ENCODE data around the gene ACBD5.
"Not testable (repeated sequence)": the region's sequence is repeated elsewhere in the genome, so short reads cannot be mapped to it uniquely, and the experiment has no call there.

ACBD5 gene

DNA sequence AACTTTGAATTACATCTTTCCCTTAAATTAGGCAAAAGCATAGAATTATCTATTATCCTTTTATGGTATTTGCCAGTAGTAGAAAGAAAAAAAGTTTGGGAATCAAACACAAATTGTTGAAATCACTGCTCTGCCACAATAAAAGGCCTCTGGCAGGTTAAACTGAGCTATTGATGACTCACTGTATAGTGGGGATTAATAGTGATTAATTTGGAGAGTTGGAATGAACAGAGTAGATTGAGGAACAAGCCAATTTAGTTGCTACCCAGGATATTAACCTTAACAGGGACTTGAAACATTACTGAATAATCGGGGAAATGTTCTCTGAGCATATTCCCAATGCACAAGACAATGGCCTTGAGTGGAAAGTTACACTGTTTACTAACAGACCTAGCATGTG, 52.3 kb downstream of the ACBD5 start:
- DNase-seq (ENCODE audit: low read depth) = no peak
- TF ChIP-seq, protein P1, sequence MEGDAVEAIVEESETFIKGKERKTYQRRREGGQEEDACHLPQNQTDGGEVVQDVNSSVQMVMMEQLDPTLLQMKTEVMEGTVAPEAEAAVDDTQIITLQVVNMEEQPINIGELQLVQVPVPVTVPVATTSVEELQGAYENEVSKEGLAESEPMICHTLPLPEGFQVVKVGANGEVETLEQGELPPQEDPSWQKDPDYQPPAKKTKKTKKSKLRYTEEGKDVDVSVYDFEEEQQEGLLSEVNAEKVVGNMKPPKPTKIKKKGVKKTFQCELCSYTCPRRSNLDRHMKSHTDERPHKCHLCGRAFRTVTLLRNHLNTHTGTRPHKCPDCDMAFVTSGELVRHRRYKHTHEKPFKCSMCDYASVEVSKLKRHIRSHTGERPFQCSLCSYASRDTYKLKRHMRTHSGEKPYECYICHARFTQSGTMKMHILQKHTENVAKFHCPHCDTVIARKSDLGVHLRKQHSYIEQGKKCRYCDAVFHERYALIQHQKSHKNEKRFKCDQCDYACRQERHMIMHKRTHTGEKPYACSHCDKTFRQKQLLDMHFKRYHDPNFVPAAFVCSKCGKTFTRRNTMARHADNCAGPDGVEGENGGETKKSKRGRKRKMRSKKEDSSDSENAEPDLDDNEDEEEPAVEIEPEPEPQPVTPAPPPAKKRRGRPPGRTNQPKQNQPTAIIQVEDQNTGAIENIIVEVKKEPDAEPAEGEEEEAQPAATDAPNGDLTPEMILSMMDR (IDR thresholded peaks at IDR 0.05; ENCODE audit: low read length, missing control alignments) = no peak
- H3K4me3 ChIP-seq (replicated peaks; ENCODE audit: low read depth, low read length) = no peak overlapping the region

DNA sequence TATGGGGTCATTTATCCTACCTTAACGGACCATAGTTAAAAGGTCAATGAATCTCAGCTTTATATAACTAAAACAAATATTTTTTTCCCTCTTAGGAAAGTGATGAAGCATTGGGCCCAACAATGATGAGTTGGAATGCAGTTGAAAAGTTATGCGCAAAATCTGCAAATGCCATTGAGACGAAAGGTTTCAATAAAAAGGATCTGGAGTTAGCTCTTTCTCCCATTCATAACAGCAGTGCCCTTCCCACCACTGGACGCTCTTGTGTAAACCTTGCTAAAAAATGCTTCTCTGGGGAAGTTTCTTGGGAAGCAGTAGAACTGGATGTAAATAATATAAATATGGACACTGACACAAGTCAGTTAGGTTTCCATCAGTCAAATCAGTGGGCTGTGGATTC, 70.7 kb downstream of the ACBD5 start:
- TF ChIP-seq, protein P1 (IDR thresholded peaks at IDR 0.05; ENCODE audit: low read length, missing control alignments) = no peak
- no peak overlapping the region for H3K4me3 ChIP-seq (replicated peaks; ENCODE audit: low read depth, low read length)
- no peak for DNase-seq (ENCODE audit: low read depth)

DNA sequence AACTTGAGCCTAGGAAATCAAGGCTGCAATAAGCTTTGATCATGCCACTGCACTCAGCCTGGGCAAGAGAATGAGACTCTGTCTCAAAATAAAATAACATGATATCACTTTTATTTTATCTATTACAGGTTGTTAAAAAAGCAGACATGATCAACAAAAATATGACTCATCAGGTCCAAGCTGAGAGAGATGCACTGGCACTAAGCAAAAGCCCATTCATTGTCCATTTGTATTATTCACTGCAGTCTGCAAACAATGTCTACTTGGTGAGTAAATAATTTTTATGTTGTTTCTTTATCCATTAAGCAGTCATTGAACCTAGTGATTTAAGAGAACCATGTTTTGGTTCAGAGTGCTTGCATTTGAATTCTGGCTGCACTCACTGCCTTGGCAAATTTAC, 82.2 kb downstream of the ACBD5 start:
- TF ChIP-seq, protein P1 (IDR thresholded peaks at IDR 0.05; ENCODE audit: low read length, missing control alignments) = no peak
- no peak overlapping the region for H3K4me3 ChIP-seq (replicated peaks; ENCODE audit: low read depth, low read length)
- no peak for DNase-seq (ENCODE audit: low read depth)

DNA sequence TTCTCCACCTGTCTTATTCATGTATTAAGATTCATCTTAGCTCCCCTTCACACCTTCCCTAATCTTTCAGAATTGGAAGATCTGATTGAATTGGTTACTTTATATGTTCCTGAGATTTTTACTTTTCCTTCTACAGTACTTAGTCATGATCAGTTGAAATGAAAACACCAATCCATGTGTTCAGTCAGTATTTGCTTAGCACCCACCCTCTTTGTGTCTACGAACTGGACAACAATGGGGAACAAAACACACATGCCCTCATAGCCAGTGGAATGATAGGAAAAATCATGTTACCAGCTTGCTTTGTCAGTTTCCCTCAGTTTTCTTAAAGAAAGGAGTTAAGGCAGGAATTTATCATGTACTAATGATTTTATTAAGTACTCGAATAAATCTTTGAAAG, 83.4 kb downstream of the ACBD5 start:
- no peak overlapping the region for H3K4me3 ChIP-seq (replicated peaks; ENCODE audit: low read depth, low read length)
- DNase-seq (ENCODE audit: low read depth) = no peak
- TF ChIP-seq, protein P1 (IDR thresholded peaks at IDR 0.05; ENCODE audit: low read length, missing control alignments) = no peak

DNA sequence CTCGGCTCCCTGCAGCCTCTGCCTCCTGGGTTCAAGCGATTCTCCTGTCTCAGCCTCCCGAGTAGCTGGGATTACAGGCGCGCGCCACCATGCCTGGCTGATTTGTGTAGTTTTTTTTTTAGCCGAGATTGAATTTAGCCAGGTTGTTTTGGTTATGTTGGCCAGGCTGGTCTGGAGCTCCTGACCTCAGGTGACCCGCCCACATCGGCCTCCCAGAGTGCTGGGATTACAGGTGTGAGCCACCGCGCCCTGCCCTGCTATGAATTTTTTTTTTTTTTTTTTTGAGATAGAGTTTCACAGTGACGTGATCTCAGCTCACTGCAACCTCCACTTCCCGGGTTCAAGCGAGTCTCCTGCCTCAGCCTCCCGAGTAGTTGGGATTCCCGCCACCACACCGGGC, 84.0 kb downstream of the ACBD5 start:
- peak overlapping the region; percentile 72 for H3K4me3 ChIP-seq (replicated peaks; ENCODE audit: low read depth, low read length)
- not testable (repeated sequence) for DNase-seq (ENCODE audit: low read depth)

DNA sequence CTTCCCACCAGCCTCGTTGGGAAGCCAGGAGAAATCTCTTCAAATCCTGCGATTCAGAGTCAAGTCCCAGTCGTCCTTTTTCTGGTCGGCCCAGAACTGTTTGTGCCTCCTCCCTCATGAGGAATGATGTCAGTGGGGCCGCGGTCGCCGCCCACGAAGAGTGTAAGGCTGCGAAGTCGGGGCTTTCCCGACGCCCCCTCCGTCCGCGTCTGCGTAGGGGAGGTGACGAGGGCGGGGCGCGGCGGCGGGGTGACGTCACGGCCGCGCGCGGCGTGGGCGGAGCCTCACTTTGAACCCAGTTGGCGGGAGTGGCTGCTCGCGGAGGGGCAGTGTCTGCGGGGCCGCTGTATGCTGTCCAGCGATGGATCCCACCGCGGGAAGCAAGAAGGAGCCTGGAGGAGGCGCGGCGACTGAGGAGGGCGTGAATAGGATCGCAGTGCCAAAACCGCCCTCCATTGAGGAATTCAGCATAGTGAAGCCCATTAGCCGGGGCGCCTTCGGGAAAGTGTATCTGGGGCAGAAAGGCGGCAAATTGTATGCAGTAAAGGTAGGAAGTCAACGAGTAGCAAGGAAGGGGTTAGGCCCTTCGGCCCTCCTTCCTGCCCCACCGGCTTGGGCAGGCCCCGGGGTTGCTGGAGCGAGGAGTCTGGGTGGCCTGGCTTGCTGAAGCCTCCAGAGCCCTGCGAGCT, 85.4 kb downstream of the ACBD5 start, which contains the start of gene MASTL:
Gene MASTL (plus strand): TSS at position 287 of the 689 bp plus-strand sequence. CDS start 75 bp downstream, at position 362.
- peak within 1 kb of the TSS; percentile 72 for H3K4me3 ChIP-seq (replicated peaks; ENCODE audit: low read depth, low read length)
- DNase-seq (ENCODE audit: low read depth) = peak; percentile 96
- TF ChIP-seq, protein P1 (IDR thresholded peaks at IDR 0.05; ENCODE audit: low read length, missing control alignments) = no peak

DNA sequence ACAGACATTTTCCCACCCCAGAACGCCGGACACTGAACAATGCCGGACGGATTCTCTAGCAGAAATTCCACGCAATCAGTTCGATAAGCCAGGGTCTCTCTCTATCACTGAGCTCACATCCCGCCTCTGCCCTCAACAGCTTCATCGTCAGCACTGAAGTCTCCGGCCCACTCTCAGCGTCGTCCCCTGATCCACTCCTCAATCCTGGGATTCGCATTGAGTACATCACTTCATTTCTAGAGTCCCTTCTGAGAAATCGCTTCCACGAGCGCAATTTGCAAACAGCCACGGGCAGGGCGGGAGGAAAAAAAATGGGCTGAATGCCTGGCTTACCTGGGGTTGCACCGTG, 86.8 kb downstream of the ACBD5 start:
- TF ChIP-seq, protein P1 (IDR thresholded peaks at IDR 0.05; ENCODE audit: low read length, missing control alignments) = no peak

More for the DNA sequence above, 86.8 kb downstream of the ACBD5 start:
- no peak for DNase-seq (ENCODE audit: low read depth)
- H3K4me3 ChIP-seq (replicated peaks; ENCODE audit: low read depth, low read length) = peak overlapping the region; percentile 72

Measured in fibroblast of pulmonary artery (primary cell).